NCI-H748 (cell line): ENCODE results near the gene LRP10.
"Not testable (repeated sequence)": the region's sequence is repeated elsewhere in the genome, so short reads cannot be mapped to it uniquely, and the experiment has no call there.

ENCODE experiments used
- DNase-seq: peaks from one replicate; lab custom pipeline; 2025; ENCODE audit not compliant: unreplicated experiment; lab: John Stamatoyannopoulos, UW

The LRP10 gene

DNA sequence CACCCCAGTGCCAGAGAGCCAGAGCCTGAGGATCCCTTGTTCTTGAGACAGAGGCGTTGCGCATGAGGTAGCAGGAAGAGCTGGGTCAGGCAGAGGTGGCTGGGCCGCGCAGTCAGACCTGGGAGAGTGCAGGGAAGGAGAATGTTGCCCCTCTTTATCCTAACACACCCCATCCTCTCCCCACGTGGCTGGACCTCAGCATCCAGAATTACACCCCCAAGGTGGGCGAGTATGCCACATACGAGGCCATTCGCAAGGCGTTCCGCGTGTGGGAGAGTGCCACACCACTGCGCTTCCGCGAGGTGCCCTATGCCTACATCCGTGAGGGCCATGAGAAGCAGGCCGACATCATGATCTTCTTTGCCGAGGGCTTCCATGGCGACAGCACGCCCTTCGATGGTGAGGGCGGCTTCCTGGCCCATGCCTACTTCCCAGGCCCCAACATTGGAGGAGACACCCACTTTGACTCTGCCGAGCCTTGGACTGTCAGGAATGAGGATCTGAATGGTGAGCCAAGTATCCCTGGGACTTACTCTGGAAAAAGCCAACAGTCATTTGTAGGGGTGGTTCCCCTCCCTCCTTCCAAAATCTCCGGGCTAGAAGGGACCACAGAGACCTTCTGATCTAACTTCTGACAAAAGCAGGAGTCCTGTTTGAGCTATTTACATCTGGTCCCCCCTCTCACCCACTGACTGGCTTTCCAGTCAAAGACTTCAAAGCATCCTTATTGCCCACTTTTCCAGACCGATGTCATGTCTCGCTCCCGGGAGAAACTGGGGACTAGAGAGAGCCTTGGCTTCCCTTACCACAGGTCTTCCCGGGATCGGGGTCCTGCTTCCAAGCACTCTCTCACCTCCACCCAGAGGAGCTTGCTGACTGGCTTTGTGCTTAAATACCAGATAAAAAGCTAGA, 29.1 kb upstream of the LRP10 start:
- no peak for DNase-seq

DNA sequence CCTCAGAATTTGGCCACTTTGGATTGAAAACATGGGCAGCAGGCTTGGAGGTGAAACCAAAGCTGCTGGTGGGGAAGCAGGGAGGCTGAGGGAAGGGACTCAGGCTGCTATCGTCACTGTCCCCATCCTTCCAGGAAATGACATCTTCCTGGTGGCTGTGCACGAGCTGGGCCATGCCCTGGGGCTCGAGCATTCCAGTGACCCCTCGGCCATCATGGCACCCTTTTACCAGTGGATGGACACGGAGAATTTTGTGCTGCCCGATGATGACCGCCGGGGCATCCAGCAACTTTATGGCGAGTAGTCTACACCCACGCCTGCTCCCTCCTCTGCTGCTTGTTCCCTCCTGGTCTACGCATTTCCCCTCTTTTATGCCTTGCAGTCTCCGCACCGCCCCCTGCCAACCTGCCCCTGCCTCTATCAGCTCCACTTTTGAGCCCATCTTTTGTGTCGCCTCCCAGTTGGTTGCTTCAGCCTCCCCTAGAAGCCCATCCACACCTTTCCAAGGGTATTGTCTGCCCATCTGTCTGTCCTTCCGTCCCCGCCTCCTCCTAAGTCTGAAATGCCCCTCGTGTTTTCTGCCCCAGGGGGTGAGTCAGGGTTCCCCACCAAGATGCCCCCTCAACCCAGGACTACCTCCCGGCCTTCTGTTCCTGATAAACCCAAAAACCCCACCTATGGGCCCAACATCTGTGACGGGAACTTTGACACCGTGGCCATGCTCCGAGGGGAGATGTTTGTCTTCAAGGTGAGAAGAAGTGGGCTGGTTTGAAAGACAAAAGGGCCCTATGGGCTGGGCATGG, 28.2 kb upstream of the LRP10 start:
- no peak for DNase-seq

GRCh38 chr14:22844221-22845102, 27.1 kb upstream of the LRP10 start:
- no peak for DNase-seq

DNA sequence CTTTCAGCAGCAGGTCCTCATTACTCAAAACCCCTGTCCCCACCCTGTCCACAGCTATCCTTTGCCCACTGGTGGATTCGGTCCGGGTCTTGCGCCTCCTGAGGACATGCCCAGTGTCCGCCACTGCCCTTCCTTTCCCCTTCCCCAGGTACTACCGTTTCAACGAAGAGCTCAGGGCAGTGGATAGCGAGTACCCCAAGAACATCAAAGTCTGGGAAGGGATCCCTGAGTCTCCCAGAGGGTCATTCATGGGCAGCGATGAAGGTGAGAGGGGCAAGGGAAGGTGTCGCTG, 26.5 kb upstream of the LRP10 start:
- no peak for DNase-seq

GRCh38 chr14:22845821-22846625, 25.5 kb upstream of the LRP10 start:
- DNase-seq = no peak

- no peak for DNase-seq
Measured at GRCh38 chr14:22846811-22847307, 24.7 kb upstream of the LRP10 start.

- DNase-seq = no peak
Measured at GRCh38 chr14:22847661-22848341, 23.7 kb upstream of the LRP10 start.

GRCh38 chr14:22848351-22849164, 23.0 kb upstream of the LRP10 start:
- no peak for DNase-seq

- no peak for DNase-seq
Measured at GRCh38 chr14:22849212-22849819, 22.2 kb upstream of the LRP10 start.

DNA sequence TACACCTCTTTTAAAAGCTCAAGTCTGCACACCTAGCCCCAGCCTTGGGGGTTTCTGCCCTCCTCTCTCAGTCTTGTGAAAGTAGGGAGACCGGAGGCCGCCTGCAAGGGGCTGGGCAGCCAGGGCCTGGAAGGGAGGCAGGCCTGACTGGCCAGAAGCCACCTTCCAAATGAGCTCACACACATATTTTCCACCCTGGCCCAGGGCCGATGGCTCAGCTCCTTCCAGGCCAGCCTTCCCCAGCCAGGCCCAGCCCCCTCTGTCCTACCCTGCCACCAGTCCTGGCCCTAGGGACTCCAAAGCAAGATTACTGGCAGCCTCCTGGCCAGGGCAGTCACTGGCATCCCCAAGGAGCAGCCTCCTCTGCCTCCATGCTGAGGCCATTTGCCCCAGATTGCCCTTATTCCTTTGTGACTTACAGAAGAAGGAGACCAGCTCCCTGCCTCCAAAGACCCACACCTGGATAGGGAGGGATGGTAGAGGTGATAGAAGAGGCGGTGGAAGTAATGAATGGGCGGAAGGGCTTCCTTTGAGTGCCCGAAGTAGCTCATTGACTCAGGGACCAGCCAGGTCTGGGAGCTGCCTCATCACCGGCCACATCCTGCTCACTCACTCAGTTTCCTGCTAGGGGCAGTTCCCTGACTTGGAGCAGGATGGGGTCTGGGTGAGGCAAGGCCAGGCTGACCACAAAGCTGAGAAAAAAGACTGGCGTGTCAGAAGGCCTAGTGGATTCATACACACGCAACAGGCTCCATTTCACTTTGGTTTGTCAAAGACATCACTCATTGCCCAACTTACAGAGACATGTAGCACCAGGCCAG, 20.4 kb upstream of the LRP10 start:
- DNase-seq = no peak

DNA sequence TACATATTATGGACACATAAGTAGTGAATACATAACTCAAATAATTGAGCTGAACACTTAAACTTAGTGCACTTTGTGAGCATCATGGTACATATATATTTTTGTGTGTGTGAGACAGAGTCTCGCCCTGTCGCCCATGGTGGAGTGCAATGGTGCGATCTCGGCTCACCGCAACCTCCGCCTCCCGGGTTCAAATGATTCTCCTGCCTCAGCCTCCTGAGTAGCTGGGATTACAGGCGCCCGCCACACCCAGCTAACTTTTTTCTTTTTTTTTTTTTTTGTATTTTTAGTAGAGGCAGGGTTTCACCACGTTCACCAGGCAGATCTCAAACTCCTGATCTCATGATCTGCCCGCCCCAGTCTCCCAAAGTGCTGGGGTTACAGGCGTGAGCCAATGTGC, 19.4 kb upstream of the LRP10 start:
- not testable (repeated sequence) for DNase-seq

DNA sequence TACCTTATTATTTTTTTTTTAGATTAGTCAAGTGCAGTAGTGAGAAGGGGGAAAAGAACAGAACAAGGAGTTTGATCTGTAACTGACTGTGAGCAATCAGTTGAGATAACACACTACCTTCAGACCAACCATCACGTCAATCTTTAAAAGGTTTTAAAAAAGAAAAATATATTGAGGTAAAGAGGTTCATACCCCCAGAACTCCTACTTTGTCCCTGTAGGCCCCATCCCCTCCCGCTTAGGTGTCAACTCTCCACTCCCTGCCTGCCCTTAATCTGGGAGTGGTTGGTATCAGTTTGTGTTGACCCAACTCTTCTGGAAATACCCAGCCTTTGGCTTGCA, 19.0 kb upstream of the LRP10 start:
- no peak for DNase-seq

DNA sequence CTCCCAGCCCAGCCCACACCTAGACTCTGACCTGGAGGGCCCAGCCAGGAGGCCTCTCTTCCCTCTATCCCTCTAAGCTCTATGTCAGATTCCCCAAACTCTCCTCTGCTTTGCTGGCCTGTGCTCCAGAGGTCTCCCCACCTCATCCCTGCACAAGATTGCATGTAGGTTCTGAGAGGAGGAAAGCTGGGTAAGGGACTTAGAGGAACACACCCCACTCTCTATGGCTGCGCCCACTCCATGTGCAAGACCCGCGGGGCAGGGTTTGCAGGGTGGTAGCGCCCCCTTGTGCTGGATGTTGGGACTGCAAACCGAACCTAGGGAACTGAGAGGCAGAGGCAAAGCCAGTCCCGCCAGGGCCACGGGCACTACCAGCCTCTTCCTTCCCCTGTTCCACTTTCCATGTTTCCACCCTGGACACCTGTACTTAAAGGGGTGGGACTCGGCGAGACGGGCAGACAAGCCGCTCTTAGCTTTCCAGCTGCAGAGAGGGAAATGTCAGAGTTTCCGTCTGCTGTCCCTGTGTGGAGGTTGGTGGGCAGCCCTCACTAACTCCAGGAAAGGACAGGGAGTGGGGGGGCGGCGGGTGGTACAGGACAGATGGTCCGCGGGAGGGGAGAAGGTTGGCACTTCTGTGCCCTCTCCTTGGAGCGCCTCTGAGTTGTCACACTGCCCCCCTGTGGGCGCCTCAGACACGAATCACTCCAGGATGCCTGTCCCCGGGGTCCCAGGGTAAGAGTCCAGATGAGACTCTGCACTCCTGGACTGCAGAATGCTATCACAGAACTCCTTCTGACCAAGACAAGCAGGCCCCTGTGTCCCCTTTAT, 18.4 kb upstream of the LRP10 start:
- peak; percentile 74 for DNase-seq

DNA sequence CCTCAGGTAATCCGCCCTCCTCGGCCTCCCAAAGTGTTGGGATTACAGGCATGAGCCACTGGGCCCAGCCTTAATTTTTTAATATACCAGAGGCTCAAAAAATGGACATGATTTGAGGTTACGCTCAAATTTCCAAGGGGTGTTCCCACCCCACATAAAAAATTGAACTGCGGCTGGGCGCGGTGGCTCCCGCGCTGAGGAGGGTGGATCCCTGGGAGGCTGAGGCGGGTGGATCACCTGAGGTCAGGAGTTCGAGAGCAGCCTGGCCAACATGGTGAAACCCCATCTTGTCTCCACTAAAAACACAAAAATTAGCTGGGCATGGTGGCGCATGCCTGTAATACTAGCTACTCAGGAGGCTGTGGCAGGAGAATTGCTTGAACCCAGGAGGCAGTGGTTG, 17.2 kb upstream of the LRP10 start:
- not testable (repeated sequence) for DNase-seq

DNA sequence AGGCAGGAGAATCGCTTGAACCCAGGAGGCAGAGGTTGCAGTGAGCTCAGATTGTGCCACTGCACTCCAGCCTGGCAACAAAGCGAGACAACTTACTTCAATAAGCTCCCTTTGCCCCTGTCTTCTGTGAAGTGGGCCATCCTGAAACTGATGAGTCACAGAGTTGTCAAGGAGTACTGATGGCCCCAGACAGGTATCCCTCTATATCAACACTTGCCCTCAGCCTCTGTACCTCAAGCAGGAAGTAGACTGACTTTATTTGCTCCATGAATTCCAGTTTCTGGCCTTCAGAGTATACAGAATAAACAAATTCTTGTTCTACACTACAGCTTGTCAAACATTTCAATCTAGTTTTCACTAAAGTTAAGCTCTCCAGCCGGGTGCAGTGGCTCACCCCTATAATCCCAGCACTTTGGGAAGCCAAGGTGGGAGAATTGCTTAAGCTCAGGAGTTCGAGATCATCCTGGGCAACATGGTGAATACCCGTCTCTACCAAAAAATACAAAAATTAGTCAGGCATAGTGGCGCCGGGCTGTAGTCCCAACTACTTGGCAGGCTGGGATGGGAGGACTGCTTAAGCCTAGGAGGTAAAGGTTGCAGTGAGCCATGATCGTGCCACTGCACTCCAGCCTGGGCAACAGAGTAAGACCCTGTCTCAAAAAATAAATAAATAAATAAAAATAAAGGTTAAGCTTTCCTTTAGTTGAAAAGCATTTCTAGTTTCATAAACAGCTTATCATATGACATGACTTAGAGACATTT, 16.4 kb upstream of the LRP10 start:
- no peak for DNase-seq

DNA sequence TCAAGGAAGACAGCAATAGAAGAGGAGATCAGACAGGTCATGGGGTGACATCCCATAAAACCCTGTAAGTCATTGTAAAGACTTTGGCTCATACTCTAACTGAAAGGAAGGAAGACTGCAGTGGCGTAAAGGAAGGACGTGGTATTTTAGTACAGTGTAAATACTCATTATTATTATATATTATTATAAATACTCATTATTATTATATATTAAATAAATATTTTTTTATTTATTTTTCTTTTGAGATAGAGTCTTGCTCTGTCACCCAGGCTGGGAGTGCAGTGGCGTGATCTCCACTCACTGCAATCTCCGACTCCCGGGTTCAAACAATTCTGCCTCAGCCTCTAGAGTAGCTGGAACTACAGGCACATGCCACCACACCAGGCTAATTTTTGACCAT, 15.1 kb upstream of the LRP10 start:
- DNase-seq = no peak
